ENCODE results near the gene RNF146. TPM values are rescaled to one million over a fixed set of nuclear protein-coding genes. Genes with fewer than 3 reads are reported as not detected.

RNF146 gene
- total RNA-seq, 2 experiments from 2014 or later = 14.2 to 14.4 TPM

DNA sequence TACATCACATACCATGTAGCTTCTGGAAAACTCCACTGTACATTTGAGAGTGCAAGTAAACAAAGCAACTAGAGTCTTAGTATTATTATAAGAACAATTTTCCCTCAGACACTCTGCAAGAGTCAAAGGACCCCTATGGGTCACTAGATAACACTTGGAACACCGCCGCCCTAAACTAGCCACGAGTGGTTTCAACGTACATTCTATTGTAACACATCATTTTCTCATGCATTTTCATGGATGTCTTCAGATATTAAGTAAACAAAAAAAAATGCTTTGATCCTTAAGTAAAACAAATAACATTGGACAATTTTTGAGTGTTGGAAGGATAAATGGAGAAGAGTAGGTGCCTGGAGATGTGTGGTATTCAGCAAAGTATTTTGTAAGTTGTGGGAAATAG, 3.2 kb upstream of the RNF146 start:
- CTCF ChIA-PET = interaction anchor here (1.3 to 1.5 kb wide), 2 partner anchors 20 to 78 kb away, joined by 4 to 5 read pairs; no protein-coding TSS in a partner anchor
- H3K36me3 Mint-ChIP-seq (ENCODE audit: low read depth) = no peaks in the 10 kb centered on the region

DNA sequence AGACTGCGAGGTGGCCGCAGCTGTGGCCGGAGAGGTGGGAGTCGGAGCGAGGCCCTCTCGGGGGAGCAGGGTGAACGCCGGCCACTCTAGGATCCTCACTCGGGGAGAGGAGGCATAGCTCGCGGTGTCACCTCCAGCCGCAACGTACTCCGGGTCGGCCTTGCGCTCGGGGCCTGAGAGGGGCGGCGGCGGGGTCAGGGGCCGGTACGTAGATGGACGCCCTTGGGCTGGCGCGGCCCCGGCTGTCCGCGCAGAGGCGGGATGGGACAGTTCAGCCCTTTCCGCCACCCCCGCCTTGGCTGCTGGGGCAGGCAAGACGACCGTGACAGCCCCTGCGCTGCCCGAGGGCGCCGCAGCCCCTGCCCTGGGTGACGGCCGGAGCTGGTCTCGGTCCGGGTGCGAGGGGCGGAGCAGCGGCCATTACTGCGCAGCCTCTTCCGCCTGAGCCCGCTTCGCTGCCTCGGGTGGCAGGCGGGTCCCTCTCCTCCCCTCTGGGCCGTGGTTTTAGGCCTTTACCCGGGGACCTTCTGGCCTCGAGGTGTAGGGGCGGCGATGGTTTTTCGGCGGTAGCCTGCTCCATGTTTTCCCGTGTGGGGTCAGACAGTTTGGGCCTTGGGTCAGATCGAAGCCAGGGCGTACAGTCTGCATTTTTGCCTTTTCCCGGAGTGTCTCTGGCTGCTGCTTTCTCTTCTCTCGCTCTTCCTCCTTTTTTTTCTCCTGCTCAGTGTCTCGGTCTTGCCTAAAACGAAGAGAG, 405 bp downstream of the RNF146 start:
- peaks cover 31% of the 10 kb centered on the region for H3K4me1 Mint-ChIP-seq
- ChIA-PET CTCF (interaction anchor here (0.6 to 3.2 kb wide), 21 partner anchors 9 to 1352 kb away, joined by 3 to 27 read pairs (median 4); no protein-coding TSS in a partner anchor), POLR2A (interaction anchor here (1.2 kb wide), 1 partner anchor 20 kb away, joined by 3 read pairs; no protein-coding TSS in a partner anchor)
- DNase-seq (peak; percentile 69), ATAC-seq (peak; percentile 73)
- no peaks in the 10 kb centered on the region for H3K27me3 Mint-ChIP-seq
- peak overlapping the region; percentile 93 for H3K4me3 Mint-ChIP-seq
- intact Hi-C loops (cut with DNase I, micrococcal nuclease) = loop anchor here (1.0 to 10.0 kb wide), 11 partner anchors 22 to 1962 kb away; partner anchors contain the start of genes ECHDC1 (in 2 of the 2), CENPW (in 1 of the 2), HDDC2 (in 1 of the 2) and NCOA7 (in 1 of the 2)
- H3K36me3 Mint-ChIP-seq (ENCODE audit: low read depth) = peaks cover 4% of the 10 kb centered on the region
- no peaks in the 10 kb centered on the region for H3K9me3 Mint-ChIP-seq (ENCODE audit: low read depth)
- peak overlapping the region; percentile 100 for H3K27ac Mint-ChIP-seq

More for the DNA sequence above, 3.2 kb upstream of the RNF146 start:
- DNase-seq (no peak), ATAC-seq (no peak)
- Mint-ChIP-seq H3K27me3 (peaks cover 1% of the 10 kb centered on the region), H3K4me3 (no peak overlapping the region), H3K27ac (no peak overlapping the region), H3K4me1 (peaks cover 10% of the 10 kb centered on the region), H3K9me3 (ENCODE audit: low read depth) (no peaks in the 10 kb centered on the region)
- intact Hi-C loops (cut with DNase I, micrococcal nuclease) = loop anchor here in 1 of 2 experiments (10.0 kb wide), 3 partner anchors 919 to 1959 kb away; partner anchors contain the start of genes CENPW, HDDC2 and TRMT11
- POLR2A ChIA-PET = no interaction called here

DNA sequence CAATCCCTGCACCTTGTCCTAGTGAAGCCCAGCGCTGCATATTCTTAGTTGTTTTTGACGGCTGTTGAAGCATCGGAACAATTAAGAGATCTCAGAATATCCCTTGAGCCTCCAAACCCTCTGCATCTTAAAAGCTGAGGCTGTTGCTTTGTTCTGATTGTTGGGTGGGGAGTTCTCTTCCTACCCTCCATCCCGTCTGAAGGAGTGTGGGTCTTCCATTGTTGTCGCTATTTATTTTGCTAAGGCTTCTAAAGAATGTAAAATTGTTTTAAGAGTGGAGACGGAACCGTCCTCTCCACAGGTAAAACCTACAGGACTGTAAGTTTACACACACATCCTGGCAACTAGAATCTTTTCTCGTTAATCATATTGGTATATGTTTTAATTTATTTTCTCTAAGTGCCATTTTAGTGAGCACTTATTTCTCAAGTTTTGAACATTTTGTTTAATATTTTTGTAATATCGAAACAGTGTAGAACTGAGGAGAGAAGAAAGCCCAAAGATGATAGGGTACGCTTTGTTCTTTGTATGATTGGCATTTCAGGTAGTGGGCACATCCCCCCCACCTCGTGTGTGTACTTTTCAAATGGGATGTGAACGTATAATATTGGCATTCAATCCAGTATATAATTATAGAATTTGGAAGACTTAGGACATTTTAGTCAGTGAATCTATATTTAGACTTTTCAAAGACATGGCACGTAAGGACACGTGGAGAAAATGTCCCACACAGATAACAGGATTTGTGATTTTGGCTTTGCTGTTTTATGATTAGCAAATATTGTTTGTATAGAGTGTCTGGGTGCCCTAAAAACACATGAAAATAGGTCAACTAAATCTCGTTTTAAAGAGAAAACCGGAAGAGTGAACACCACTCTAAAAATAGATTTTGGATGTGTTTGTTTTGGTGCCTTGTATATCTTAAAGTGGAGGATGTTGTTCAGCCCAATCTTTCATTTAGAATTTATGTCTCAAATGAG, 1.3 kb downstream of the RNF146 start:
- intact Hi-C loops (cut with DNase I, micrococcal nuclease) = loop anchor here (2.0 to 10.0 kb wide), 6 partner anchors 21 to 1963 kb away; partner anchors contain the start of genes CENPW (in 1 of the 2), ECHDC1 (in 1 of the 2), HDDC2 (in 1 of the 2) and NCOA7 (in 1 of the 2)
- Mint-ChIP-seq H3K9me3 (ENCODE audit: low read depth) (no peaks in the 10 kb centered on the region), H3K27ac (peak overlapping the region; percentile 97), H3K4me1 (peaks cover 38% of the 10 kb centered on the region), H3K36me3 (ENCODE audit: low read depth) (peaks cover 6% of the 10 kb centered on the region), H3K27me3 (no peaks in the 10 kb centered on the region), H3K4me3 (peak overlapping the region; percentile 93)
- DNase-seq (no peak), ATAC-seq (no peak)
- POLR2A ChIA-PET = no interaction called here
- CTCF ChIA-PET = interaction anchor here (0.7 to 3.2 kb wide), 8 partner anchors 11 to 1495 kb away, joined by 3 to 27 read pairs (median 4); no protein-coding TSS in a partner anchor

- Mint-ChIP-seq H3K4me1 (peaks cover 46% of the 10 kb centered on the region), H3K27me3 (no peaks in the 10 kb centered on the region), H3K36me3 (ENCODE audit: low read depth) (peaks cover 6% of the 10 kb centered on the region), H3K27ac (no peak overlapping the region), H3K4me3 (no peak overlapping the region), H3K9me3 (ENCODE audit: low read depth) (no peaks in the 10 kb centered on the region)
- no peak for ATAC-seq
- POLR2A ChIA-PET = no interaction called here
- DNase-seq = no peak
- CTCF ChIA-PET = interaction anchor here (0.6 kb wide), 1 partner anchor 11 kb away, joined by 3 read pairs; no protein-coding TSS in a partner anchor
- intact Hi-C loops (cut with DNase I, micrococcal nuclease) = no loop called here
Observed at GRCh38 chr6:127272576-127272975, 5.9 kb downstream of the RNF146 start.

- POLR2A ChIA-PET = no interaction called here
- Mint-ChIP-seq H3K27ac (no peak overlapping the region), H3K9me3 (ENCODE audit: low read depth) (no peaks in the 10 kb centered on the region), H3K4me3 (no peak overlapping the region), H3K4me1 (peaks cover 42% of the 10 kb centered on the region), H3K27me3 (no peaks in the 10 kb centered on the region), H3K36me3 (ENCODE audit: low read depth) (peaks cover 6% of the 10 kb centered on the region)
- intact Hi-C loops (cut with DNase I, micrococcal nuclease) = no loop called here
- DNase-seq = no peak
- CTCF ChIA-PET = interaction anchor here (0.9 to 1.3 kb wide), 2 partner anchors 14 to 18 kb away, joined by 3 read pairs; no protein-coding TSS in a partner anchor
- no peak for ATAC-seq
Observed at GRCh38 chr6:127273499-127273898, 6.8 kb downstream of the RNF146 start.

DNA sequence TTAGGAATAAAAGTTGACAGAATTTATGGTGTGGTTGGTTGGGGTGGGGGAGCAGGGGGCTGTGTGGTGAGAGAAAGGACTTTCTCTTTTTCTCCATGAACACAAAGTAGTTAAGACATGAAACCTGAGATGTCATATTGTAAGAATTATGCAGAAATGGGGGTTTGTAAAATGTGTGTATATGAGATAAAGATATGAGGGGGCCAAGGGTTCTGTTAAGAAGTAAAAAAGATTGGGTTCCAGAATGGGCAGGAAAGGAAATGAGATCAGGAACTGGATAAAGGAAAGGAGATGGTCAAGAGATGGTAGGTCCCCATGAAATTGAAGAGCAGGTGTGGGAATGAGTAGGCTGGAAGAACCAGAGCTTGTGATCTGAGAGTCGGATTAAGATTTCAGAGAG, 9.7 kb downstream of the RNF146 start:
- H3K27ac Mint-ChIP-seq = no peak overlapping the region
- DNase-seq = no peak
- ChIA-PET POLR2A (no interaction called here), CTCF (interaction anchor here (3.7 kb wide), 1 partner anchor 10 kb away, joined by 18 read pairs; the partner anchor contains the start of gene RNF146)
- no peaks in the 10 kb centered on the region for H3K9me3 Mint-ChIP-seq (ENCODE audit: low read depth)
- intact Hi-C loops (cut with DNase I, micrococcal nuclease) = no loop called here
- peaks cover 32% of the 10 kb centered on the region for H3K4me1 Mint-ChIP-seq
- H3K36me3 Mint-ChIP-seq (ENCODE audit: low read depth) = peaks cover 6% of the 10 kb centered on the region
- no peak for ATAC-seq
- H3K4me3 Mint-ChIP-seq = no peak overlapping the region
- H3K27me3 Mint-ChIP-seq = no peaks in the 10 kb centered on the region

DNA sequence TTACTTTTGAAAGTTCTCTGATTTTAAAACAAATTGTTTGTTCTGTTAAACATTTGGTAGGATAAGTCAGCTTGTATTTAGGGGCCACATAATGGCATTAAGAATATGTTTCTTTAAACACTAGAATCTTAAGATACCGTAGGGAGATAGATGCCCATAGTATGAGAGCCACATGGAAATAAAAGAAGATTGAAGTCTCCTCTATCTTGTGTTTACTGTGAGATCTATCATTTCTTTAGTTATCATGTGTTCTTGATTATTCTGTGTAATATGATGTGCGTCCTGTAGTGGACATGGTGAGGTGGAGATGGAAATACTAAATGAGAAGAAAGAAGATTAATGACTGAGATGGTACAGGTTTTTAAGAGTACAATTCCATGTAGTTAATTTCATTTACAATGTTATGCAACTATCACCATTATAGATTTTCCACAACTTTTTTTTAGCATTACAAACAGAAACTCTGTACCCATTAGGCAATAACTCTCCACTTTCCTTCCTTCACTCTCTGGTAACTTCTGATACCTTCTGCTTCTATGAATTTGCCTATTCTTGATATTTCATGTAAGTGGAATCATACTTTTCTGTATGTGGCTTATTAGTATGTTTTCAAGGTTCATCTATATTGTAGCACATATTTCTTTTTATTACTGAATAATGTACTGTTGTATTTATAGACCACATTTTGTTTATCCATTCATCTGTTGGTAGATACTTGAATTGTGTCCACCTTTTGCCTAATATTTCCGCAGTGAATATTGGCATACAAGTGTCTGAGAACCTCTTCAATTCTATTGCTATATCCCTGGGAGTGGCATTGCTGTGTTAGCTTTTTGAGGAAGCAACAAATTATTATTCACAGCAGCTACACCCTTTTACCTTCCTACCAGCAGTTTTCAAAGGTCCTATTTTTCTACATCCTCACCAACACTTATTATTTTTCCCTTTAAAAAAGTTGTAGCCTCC, 11.5 kb downstream of the RNF146 start:
- Mint-ChIP-seq H3K9me3 (ENCODE audit: low read depth) (no peaks in the 10 kb centered on the region), H3K4me3 (no peak overlapping the region), H3K27ac (no peak overlapping the region), H3K27me3 (no peaks in the 10 kb centered on the region), H3K4me1 (peaks cover 24% of the 10 kb centered on the region), H3K36me3 (ENCODE audit: low read depth) (peaks cover 16% of the 10 kb centered on the region)
- ATAC-seq (no peak), DNase-seq (no peak)
- intact Hi-C loops (cut with DNase I, micrococcal nuclease) = no loop called here
- ChIA-PET POLR2A (no interaction called here), CTCF (interaction anchor here (0.7 to 1.4 kb wide), 3 partner anchors 9 to 239 kb away, joined by 4 to 7 read pairs (median 5); no protein-coding TSS in a partner anchor)

- Mint-ChIP-seq H3K9me3 (ENCODE audit: low read depth) (no peaks in the 10 kb centered on the region), H3K27ac (no peak overlapping the region), H3K4me1 (peaks cover 17% of the 10 kb centered on the region), H3K36me3 (ENCODE audit: low read depth) (peaks cover 24% of the 10 kb centered on the region), H3K27me3 (no peaks in the 10 kb centered on the region), H3K4me3 (no peak overlapping the region)
- ATAC-seq (no peak), DNase-seq (no peak)
- CTCF ChIA-PET = interaction anchor here (1.4 kb wide), 2 partner anchors 11 to 13 kb away, joined by 5 to 7 read pairs; partner anchors contain the start of gene RNF146
- POLR2A ChIA-PET = no interaction called here
- intact Hi-C loops (cut with DNase I, micrococcal nuclease) = no loop called here
Observed at GRCh38 chr6:127279815-127280214, 13.2 kb downstream of the RNF146 start.

GRCh38 chr6:127282184-127282583, 15.5 kb downstream of the RNF146 start:
- Mint-ChIP-seq H3K4me3 (no peak overlapping the region), H3K36me3 (ENCODE audit: low read depth) (peaks cover 40% of the 10 kb centered on the region), H3K27me3 (no peaks in the 10 kb centered on the region), H3K4me1 (peaks cover 16% of the 10 kb centered on the region), H3K27ac (no peak overlapping the region), H3K9me3 (ENCODE audit: low read depth) (no peaks in the 10 kb centered on the region)
- CTCF ChIA-PET = interaction anchor here (1.2 to 2.0 kb wide), 3 partner anchors 9 to 21 kb away, joined by 3 to 6 read pairs (median 4); partner anchors contain the start of gene RNF146
- intact Hi-C loops (cut with DNase I, micrococcal nuclease) = no loop called here
- DNase-seq = no peak
- ATAC-seq = no peak
- POLR2A ChIA-PET = no interaction called here

GRCh38 chr6:127288705-127289104, 22.0 kb downstream of the RNF146 start:
- Mint-ChIP-seq H3K27me3 (no peaks in the 10 kb centered on the region), H3K27ac (no peak overlapping the region), H3K4me3 (no peak overlapping the region), H3K9me3 (ENCODE audit: low read depth) (no peaks in the 10 kb centered on the region), H3K4me1 (peaks cover 50% of the 10 kb centered on the region), H3K36me3 (ENCODE audit: low read depth) (peaks cover 43% of the 10 kb centered on the region)
- ATAC-seq = peak; percentile 21
- ChIA-PET POLR2A (no interaction called here), CTCF (interaction anchor here (1.6 kb wide), 1 partner anchor 15 kb away, joined by 3 read pairs; no protein-coding TSS in a partner anchor)
- no peak for DNase-seq
- intact Hi-C loops (cut with DNase I, micrococcal nuclease) = loop anchor here in 1 of 2 experiments (2.0 kb wide), 1 partner anchor 22 kb away; the partner anchor contains the start of gene RNF146

Measured in activated CD4-positive, alpha-beta T cell treated with anti-CD3 and anti-CD28 coated beads for 36 hours (primary cell).